IgD-negative memory B cell (primary cell): ENCODE data around the gene CD34. TPM values are rescaled to one million over a fixed set of nuclear protein-coding genes. Genes with fewer than 3 reads are reported as not detected.

Source experiments
- H3K27ac Mint-ChIP-seq, 3 donors: one replicate each; pipeline ENCODE4 v1.8.0; 2020 to 2022; ENCODE audit warnings: mild to moderate bottlenecking in 3 of 3, mixed read lengths in 3 of 3, moderate library complexity in 1 of 3
- H3K27me3 Mint-ChIP-seq: one replicate; pipeline ENCODE4 v1.8.0; 2021; ENCODE audit warnings: mixed read lengths
- H3K36me3 Mint-ChIP-seq: one replicate; pipeline ENCODE4 v1.8.0; 2020; ENCODE audit warnings: mild to moderate bottlenecking, mixed read lengths
- H3K4me1 Mint-ChIP-seq, 3 donors: one replicate each; pipeline ENCODE4 v1.8.0; 2020 to 2022; ENCODE audit warnings: mixed read lengths in 3 of 3, mild to moderate bottlenecking in 1 of 3
- H3K4me3 Mint-ChIP-seq, 4 donors: one replicate each; pipeline ENCODE4 v1.8.0; 2020 to 2022; ENCODE audit warnings: mild to moderate bottlenecking in 4 of 4, mixed read lengths in 4 of 4, moderate library complexity in 3 of 4
- H3K9me3 Mint-ChIP-seq, 3 donors: one replicate each; pipeline ENCODE4 v1.8.0; 2020 to 2021; ENCODE audit warnings: mixed read lengths in 3 of 3, mild to moderate bottlenecking in 1 of 3
- polyA plus RNA-seq: library from polyadenylated mRNA; unstranded; fragments of 300-500 nt; fragmentation: Illumina TruSeq; gene quantifications from one replicate; pipeline ENCODE4 v1.2.3, GENCODE V29; 2021

CD34 gene
- polyA plus RNA-seq, 1 donor from 2014 or later, result not detected

DNA sequence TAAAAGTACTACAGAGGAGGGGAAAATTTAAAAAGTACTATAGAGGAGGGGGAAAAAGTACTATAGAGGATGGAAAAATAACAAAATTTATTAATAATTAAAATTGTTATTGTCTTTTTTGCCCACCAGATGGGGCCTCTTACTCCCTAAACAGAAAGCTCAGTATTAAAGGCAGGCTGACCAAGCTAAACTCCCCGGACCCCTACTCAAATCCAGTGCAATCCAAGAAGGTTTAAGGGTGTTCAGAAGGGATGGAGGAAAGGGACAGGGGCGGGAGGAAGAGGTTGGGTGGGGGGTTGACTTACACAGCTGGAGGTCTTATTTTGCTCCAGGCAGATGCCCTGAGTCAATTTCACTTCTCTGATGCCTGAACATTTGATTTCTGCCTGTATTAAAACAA is 13.7 kb downstream of the CD34 start:
- peaks cover 9% of the 10 kb centered on the region for H3K27me3 Mint-ChIP-seq
- H3K9me3 Mint-ChIP-seq, result no peaks in the 10 kb centered on the region
- no peaks in the 10 kb centered on the region for H3K36me3 Mint-ChIP-seq
- no peak overlapping the region for H3K4me3 Mint-ChIP-seq
- no peak overlapping the region for H3K27ac Mint-ChIP-seq
- H3K4me1 Mint-ChIP-seq, result peaks cover 0 to 9% (median 0%) of the 10 kb centered on the region in 3 donors

DNA sequence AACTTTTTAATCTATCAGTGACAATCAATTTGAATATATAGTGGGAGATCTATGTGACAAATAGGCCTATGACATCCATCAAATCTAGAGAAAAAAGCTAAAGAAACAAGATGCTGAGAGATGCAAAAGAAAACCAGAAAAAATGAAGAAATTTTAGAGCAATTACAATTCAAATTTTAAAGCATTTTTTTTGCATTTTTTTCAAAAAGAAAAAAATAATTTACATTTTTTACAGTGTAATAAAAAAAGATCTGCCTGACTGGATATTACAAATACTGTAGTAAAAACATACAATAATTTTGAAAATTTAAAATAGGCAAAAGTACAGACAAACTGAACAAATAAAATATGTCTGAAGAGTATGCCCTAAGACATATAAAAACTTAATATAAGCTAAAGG is 14.4 kb downstream of the CD34 start:
- H3K27me3 Mint-ChIP-seq, result peaks cover 10% of the 10 kb centered on the region
- H3K9me3 Mint-ChIP-seq, result no peaks in the 10 kb centered on the region
- peaks cover 0 to 9% (median 0%) of the 10 kb centered on the region in 3 donors for H3K4me1 Mint-ChIP-seq
- H3K4me3 Mint-ChIP-seq, result no peak overlapping the region
- H3K27ac Mint-ChIP-seq, result no peak overlapping the region
- H3K36me3 Mint-ChIP-seq, result no peaks in the 10 kb centered on the region

DNA sequence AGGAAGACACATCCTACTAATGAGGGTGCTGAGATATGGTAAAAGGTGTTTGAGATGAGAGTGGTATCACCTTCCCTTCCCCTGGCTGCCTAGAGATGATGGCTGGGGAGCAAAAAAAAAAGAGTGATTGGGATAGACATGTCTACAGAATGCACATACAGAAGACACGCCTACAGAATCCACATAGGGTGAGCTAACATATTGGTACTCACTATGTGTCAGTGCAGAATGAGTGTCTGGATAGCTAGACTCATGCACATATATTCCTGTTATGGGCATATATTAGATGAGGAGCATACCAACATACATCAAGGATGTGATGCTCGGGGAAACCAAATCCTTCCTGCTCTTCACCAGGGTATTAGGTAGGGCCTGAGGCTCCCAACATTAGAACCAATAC is 16.2 kb downstream of the CD34 start:
- H3K4me3 Mint-ChIP-seq, result no peak overlapping the region
- peaks cover 0 to 9% (median 0%) of the 10 kb centered on the region in 3 donors for H3K4me1 Mint-ChIP-seq
- H3K36me3 Mint-ChIP-seq, result no peaks in the 10 kb centered on the region
- H3K27me3 Mint-ChIP-seq, result peaks cover 10% of the 10 kb centered on the region
- H3K27ac Mint-ChIP-seq, result no peak overlapping the region
- H3K9me3 Mint-ChIP-seq, result no peaks in the 10 kb centered on the region

DNA sequence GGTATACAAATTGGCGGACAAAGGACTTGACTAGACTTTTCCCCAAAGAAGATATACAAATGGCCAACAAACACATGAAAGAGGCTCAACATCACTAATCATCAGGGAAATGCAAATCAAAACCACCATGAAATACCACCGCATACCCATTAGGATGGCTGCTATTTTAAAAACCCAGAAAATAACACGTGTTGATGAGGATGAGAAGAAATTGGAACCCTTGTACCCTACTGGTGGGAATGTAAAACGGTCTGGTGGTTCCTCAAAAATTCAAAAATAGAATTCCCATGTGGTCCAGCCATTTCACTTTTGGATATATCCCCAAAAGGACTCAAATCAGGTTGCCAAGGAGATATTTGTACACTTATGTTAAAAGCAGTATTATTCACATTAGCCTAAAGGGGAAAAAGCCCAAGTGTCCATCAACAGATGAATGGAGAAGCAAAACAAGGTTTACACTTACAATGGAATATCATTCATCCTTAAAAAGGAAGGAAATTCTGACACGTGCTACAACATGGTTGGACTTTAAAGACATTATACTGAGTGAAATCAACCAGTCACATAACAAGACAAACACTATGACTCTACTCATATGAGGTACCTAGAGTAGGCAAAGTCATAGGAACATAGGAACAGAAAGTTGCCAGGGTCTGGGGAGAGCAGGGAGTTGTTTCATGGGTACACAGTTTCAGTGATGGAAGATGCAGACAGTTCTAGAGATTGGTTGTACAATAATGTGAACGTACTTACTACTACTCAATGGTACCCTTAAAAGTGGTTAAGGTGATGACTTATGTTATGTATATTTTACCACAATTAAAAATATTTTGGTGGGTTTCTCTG is 17.0 kb downstream of the CD34 start:
- peaks cover 0 to 9% (median 0%) of the 10 kb centered on the region in 3 donors for H3K4me1 Mint-ChIP-seq
- no peaks in the 10 kb centered on the region for H3K36me3 Mint-ChIP-seq
- H3K27ac Mint-ChIP-seq, result no peak overlapping the region
- no peak overlapping the region for H3K4me3 Mint-ChIP-seq
- H3K27me3 Mint-ChIP-seq, result peaks cover 10% of the 10 kb centered on the region
- H3K9me3 Mint-ChIP-seq, result no peaks in the 10 kb centered on the region

DNA sequence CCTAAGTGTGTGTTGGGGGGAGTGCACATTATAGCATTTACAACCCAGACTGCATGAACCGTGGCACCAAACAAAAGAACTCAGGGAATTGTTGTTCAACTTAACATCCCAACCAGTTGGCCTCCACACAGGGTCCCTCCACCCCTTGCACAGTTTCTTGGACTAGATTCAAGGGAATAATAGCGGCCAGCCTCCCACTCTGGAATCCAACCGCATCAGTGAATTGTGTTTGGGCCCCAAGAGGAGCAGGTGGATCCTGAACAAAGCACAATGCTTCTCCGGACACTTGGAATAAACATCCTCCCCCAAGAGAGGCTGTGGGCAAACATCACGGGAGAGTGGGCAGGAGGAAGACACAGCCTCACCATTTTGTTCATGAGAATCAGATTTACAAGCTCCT is 18.2 kb downstream of the CD34 start:
- peaks cover 10% of the 10 kb centered on the region for H3K27me3 Mint-ChIP-seq
- peaks cover 0 to 9% (median 0%) of the 10 kb centered on the region in 3 donors for H3K4me1 Mint-ChIP-seq
- H3K9me3 Mint-ChIP-seq, result no peaks in the 10 kb centered on the region
- no peaks in the 10 kb centered on the region for H3K36me3 Mint-ChIP-seq
- no peak overlapping the region for H3K4me3 Mint-ChIP-seq
- no peak overlapping the region for H3K27ac Mint-ChIP-seq

DNA sequence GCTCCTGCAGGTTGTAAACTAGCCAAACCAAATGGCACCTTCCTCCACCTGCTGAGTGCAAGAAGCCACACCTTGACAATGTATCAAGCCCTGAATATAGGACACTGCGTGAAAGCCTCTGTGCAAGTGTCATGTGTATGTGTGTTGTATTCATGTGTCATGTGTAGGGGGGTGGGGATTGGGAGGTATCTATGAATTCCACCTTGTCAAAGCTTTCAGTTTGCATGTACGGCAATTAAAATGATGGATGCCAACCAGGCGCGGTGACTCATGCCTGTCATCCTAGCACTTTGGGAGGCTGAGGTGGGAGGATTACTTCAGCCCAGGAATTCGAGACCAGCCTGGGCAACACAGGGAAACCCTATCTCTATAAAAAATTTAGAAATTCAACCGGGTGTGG is 19.8 kb downstream of the CD34 start:
- Mint-ChIP-seq H3K4me3 (no peak overlapping the region), H3K4me1 (peaks cover 0 to 9% (median 0%) of the 10 kb centered on the region in 3 donors), H3K27me3 (peaks cover 17% of the 10 kb centered on the region), H3K36me3 (no peaks in the 10 kb centered on the region), H3K9me3 (no peaks in the 10 kb centered on the region), H3K27ac (no peak overlapping the region)

DNA sequence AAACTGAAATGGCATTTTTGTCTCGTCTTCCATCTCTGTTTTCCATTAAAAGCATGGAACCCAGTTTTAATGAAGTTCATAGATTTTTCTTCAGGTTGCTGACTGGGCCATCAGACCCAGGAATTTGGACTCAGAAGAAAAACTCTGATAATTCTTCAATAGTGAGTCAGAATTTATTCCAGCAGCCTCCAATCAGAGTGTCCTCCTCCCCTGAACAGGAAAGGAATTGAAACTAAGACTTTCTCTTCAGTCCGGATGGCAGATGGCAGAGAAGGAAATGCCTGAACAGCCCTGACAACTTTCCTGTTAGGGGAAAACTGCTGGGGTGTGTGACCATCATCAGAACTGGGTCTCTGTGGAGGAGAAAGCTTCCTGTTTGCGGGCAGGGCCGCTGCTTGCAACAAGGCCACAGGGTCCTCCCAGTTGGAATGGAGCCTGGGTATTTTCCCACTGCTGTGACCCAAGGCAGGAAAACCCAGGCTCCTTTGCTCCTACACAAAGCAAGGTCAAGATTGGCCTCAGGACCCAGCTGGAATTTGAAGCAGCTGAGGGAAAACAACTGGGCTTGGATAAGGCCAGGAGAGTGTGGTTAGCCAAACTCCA is 20.7 kb downstream of the CD34 start:
- H3K27ac Mint-ChIP-seq, result peak overlapping the region in 1 of 3 donors; percentile 15
- no peaks in the 10 kb centered on the region for H3K9me3 Mint-ChIP-seq
- peaks cover 20% of the 10 kb centered on the region for H3K27me3 Mint-ChIP-seq
- peaks cover 0 to 9% (median 0%) of the 10 kb centered on the region in 3 donors for H3K4me1 Mint-ChIP-seq
- H3K4me3 Mint-ChIP-seq, result no peak overlapping the region
- no peaks in the 10 kb centered on the region for H3K36me3 Mint-ChIP-seq

DNA sequence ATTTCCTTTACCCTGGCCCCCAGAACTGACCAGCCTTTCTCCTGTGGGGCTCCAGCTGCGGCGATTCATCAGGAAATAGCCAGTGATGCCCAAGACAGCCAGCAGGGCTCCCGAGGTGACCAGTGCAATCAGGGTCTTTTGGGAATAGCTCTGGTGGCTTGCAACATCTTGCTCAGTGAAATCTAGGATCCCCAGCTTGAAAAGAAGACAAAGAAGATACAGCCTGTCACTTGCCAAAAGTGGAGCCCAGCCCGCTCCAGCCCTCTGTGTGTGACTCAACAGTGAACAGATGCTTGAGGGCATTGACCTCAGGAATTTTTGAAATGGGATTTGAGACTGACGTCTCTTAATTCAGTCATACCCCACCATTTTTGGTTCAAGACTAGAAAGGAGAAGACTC is 22.3 kb downstream of the CD34 start:
- H3K36me3 Mint-ChIP-seq, result no peaks in the 10 kb centered on the region
- H3K27ac Mint-ChIP-seq, result no peak overlapping the region
- H3K27me3 Mint-ChIP-seq, result peaks cover 20% of the 10 kb centered on the region
- no peak overlapping the region for H3K4me3 Mint-ChIP-seq
- H3K4me1 Mint-ChIP-seq, result peaks cover 8 to 12% (median 8%) of the 10 kb centered on the region in 3 donors
- no peaks in the 10 kb centered on the region for H3K9me3 Mint-ChIP-seq

DNA sequence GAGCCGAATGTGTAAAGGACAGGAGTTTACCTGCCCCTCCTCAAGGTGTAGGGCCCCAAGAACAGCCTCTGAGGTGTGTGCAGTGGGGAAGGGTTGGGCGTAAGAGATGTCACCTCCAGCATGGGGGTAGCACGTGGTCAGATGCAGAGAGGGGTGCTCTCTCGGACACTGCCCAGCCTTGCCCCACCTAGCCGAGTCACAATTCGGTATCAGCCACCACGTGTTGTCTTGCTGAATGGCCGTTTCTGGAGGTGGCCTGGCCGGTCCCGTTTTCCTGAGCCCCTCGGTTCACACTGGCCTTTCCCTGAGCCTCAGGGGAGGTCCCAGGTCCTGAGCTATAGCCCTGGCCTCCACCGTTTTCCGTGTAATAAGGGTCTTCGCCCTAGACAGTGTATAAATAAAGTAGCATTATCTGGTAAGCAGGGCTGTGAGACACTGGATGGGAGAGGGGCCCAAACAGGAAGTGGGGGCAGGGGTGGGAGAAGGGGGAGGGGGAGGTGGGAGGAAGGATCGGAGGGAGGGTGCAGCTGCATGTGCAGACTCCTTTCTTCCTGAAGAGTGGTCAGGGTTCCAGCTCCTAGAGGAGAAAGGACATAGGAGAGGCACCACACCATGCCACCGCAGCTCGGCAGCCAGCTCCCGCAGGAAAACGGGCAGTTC is 23.3 kb downstream of the CD34 start:
- H3K4me3 Mint-ChIP-seq, result no peak overlapping the region
- no peaks in the 10 kb centered on the region for H3K9me3 Mint-ChIP-seq
- H3K4me1 Mint-ChIP-seq, result peaks cover 9 to 18% (median 15%) of the 10 kb centered on the region in 3 donors
- peaks cover 15% of the 10 kb centered on the region for H3K27me3 Mint-ChIP-seq
- no peak overlapping the region for H3K27ac Mint-ChIP-seq
- no peaks in the 10 kb centered on the region for H3K36me3 Mint-ChIP-seq

DNA sequence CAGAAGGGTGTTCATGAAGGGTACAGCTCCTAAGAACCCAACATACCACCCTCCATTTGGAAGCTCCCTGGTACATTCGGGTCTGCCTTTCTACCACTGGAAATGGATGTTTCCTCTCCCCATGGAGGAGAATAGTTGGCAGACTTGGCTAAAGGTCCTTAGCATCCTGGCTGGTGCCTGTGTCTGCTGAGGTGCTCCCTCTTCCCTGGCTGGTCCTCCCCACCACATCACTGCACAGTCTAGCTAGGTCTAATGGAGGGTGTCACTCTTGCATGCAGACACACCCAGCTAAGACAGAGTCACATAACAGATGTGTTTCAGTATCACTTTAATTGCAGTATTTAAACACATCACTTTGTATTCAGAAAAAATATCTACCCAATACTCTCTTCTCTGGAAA is 24.7 kb downstream of the CD34 start:
- Mint-ChIP-seq H3K9me3 (no peaks in the 10 kb centered on the region), H3K27ac (no peak overlapping the region), H3K4me1 (peaks cover 11 to 22% (median 18%) of the 10 kb centered on the region in 3 donors), H3K4me3 (no peak overlapping the region), H3K27me3 (peaks cover 10% of the 10 kb centered on the region), H3K36me3 (no peaks in the 10 kb centered on the region)

DNA sequence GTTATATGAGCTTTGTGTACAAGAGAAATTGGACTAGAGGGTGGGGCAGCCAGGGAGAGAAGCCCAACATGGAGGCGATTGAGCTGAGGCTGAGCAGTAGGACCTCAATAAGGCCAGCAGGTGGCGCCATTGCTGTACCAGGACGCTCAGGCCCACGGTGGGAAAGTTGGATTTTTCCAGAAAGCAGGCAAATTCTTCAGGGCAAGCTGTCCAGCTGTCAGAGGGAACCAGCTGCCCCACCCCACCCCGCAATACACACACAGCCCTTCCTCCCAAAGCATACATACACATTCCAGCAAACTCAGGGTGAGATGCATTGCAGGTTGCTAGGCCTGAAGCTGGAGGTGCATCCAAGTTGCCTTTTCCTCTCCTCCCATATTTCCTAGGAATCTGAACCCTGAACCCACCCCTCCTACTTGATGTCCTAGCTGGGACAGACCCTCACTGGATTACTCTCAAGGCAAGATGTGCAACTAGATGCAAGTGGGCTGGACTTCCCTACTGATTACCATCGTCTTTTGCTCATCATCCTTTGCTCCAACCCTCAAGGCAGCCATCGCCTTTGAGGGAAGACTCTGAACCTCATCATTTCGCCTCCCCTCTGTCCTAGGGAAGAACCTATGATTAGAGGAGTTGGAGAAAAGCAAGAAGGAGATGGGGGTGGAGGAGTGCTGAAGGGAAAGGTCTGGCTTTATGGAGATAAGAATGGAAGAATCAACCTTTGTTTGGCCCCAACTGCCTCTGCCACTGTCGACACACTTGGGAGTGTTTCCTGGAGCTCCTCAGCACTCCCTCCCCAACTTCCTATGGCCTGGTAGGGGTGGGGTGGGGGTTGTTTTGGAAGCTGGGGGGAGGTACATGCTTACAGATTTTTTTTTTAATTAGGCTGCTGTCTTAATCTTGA is 25.5 kb downstream of the CD34 start:
- H3K9me3 Mint-ChIP-seq, result no peaks in the 10 kb centered on the region
- H3K27ac Mint-ChIP-seq, result peak overlapping the region in 1 of 3 donors; percentile 57
- peaks cover 11 to 22% (median 18%) of the 10 kb centered on the region in 3 donors for H3K4me1 Mint-ChIP-seq
- H3K36me3 Mint-ChIP-seq, result no peaks in the 10 kb centered on the region
- H3K4me3 Mint-ChIP-seq, result peak overlapping the region in 1 of 4 donors; percentile 24
- peaks cover 11% of the 10 kb centered on the region for H3K27me3 Mint-ChIP-seq

DNA sequence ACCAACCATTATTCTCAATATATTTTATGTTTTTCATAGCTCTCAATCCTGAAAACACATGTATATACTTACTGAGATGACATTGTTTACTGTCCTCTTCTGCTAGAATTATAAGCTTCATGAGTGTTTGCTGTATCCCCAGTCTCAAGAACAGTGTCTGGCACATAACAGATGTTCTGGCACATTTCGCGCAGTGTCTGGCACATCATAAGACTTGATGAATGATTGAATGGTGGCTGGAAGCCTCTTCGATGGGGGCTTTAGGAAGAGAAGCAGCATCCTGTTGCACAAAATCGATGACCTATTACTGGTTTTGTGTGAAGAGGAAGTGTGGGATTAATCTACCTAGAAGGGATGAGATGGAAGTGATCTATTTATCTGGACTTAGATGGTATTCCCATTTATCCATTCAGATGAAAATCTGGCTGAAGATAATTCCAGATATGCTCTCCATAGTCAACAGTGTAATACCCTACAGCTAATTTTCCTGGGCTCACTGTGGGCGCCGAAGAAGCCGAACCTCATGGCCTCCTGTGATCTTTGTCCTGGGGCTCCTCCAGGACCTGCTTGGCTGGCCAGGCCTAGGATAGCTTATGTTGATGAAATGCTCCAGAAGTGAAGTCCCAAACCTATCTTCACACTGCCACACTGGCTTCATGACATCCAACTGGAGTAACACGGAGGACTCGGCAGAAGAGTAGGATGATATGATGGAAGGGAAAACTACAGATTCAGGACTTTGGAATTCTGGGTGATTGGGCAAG is 26.5 kb downstream of the CD34 start:
- peaks cover 11 to 22% (median 18%) of the 10 kb centered on the region in 3 donors for H3K4me1 Mint-ChIP-seq
- no peaks in the 10 kb centered on the region for H3K9me3 Mint-ChIP-seq
- no peaks in the 10 kb centered on the region for H3K36me3 Mint-ChIP-seq
- peak overlapping the region in 2 of 4 donors; percentile 34 to 92 for H3K4me3 Mint-ChIP-seq
- peaks cover 13% of the 10 kb centered on the region for H3K27me3 Mint-ChIP-seq
- peak overlapping the region in 1 of 3 donors; percentile 90 for H3K27ac Mint-ChIP-seq

DNA sequence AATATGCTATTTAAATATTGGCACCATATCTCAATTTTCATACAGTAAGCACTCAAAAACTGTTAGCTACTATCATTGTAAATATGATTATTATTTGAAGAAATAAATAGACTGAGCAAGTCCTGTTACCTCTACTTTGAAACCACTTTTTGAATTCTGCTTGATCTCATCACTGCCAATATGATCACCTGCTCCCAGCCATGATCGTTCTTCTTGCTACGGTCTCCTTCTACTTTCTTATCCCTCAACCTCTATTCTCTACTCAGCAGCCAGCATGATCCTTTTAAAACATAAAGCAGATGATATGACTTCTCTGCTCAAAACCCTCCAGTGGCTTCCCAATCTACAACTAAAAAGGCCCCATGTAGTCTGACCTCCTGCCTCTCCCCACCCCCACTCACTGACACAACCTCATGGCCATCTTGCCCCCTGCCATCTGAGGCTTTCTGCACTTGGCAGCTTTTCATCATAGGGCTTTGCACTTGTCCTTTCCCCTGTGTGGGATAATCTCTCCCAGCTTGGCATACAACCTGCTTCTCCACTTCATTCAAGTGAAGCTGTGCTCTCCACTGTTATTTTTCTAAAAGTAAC is 27.2 kb downstream of the CD34 start:
- peak overlapping the region; percentile 34 to 92 (median 86) for H3K4me3 Mint-ChIP-seq
- no peaks in the 10 kb centered on the region for H3K36me3 Mint-ChIP-seq
- H3K27ac Mint-ChIP-seq, result peak overlapping the region in 2 of 3 donors; percentile 90
- peaks cover 13% of the 10 kb centered on the region for H3K27me3 Mint-ChIP-seq
- no peaks in the 10 kb centered on the region for H3K9me3 Mint-ChIP-seq
- H3K4me1 Mint-ChIP-seq, result peaks cover 11 to 22% (median 18%) of the 10 kb centered on the region in 3 donors
